Panc1 (cell line): ENCODE results near the gene PLPP1. TPM values are rescaled to one million over a fixed set of nuclear protein-coding genes. Genes with fewer than 3 reads are reported as not detected.

ENCODE experiments used
- ATAC-seq: fragments of 200-7000 bp; cut with Tn5 transposase; 2 replicates; pipeline ENCODE4 v1.9.1; 2020; ENCODE audit warnings: mild to moderate bottlenecking, moderate library complexity
- BruUV-seq: library from RNA; stranded (reverse); fragments of 400-500 nt; replicated peaks from 2 replicates; lab custom pipeline; 2021; lab: Mats Ljungman, UMichigan
- CTCF ChIA-PET: fragments of 300-600 bp; sonication (Branson Sonifier 250); formaldehyde crosslinking; loops from one replicate; lab custom pipeline; 2022; ENCODE audit warnings: antibody characterized with exemption; lab: Charles Lee
- POLR2A ChIA-PET: fragments of 300-600 bp; sonication (Branson Sonifier 250); formaldehyde crosslinking; loops from one replicate; lab custom pipeline; 2022; ENCODE audit warnings: antibody characterized with exemption; lab: Charles Lee
- DNase-seq: peaks from one replicate; pipeline ENCODE4 v3.0.0-alpha.2; 2010; ENCODE audit warnings: low read depth, low spot score
- H3K27ac ChIP-seq: 2 replicates; pipeline ENCODE4 v1.5.1; 2011; ENCODE audit warnings: mild to moderate bottlenecking, low read length, inconsistent platforms
- H3K27me3 ChIP-seq: fragments of 200-500 bp; sonication (Bioruptor generic); 2 replicates; pipeline ENCODE4 v1.6.0; 2014; ENCODE audit warnings: low read length, inconsistent platforms; ENCODE audit not compliant: control insufficient read depth, insufficient read depth
- H3K36me3 ChIP-seq: fragments of 200-500 bp; sonication (Bioruptor generic); 2 replicates; pipeline ENCODE4 v1.5.1; 2014; ENCODE audit warnings: inconsistent platforms, mild to moderate bottlenecking, low read length, moderate library complexity; ENCODE audit not compliant: control insufficient read depth, insufficient read depth
- H3K4me1 ChIP-seq: 2 replicates; pipeline ENCODE4 v1.5.1; 2011; ENCODE audit warnings: inconsistent platforms, mild to moderate bottlenecking, low read length, moderate library complexity; ENCODE audit not compliant: control insufficient read depth, insufficient read depth
- H3K4me3 ChIP-seq, 2 experiments: 2 replicates each; pipeline ENCODE4 v1.5.1; 2011 to 2012; ENCODE audit warnings: low read depth in 2 of 2, low read length in 2 of 2, mild to moderate bottlenecking in 2 of 2, inconsistent platforms in 1 of 2, moderate library complexity in 1 of 2
- H3K9me3 ChIP-seq: fragments of 200-500 bp; sonication (Bioruptor generic); 2 replicates; pipeline ENCODE4 v1.5.1; 2014; ENCODE audit warnings: low read depth, mild to moderate bottlenecking, inconsistent platforms, low read length, moderate library complexity; ENCODE audit not compliant: control insufficient read depth, insufficient read depth
- POLR2AphosphoS5 ChIP-seq: IDR thresholded peaks from 2 replicates; pipeline ENCODE4 v1.6.1; 2012; ENCODE audit warnings: mild to moderate bottlenecking, low read depth, low read length, moderate library complexity
- SIN3A ChIP-seq: IDR thresholded peaks from 2 replicates; pipeline ENCODE4 v1.6.1; 2012; ENCODE audit warnings: low read depth, mild to moderate bottlenecking, low read length, moderate library complexity, borderline replicate concordance; ENCODE audit not compliant: insufficient read depth
- TCF7L2 ChIP-seq: IDR thresholded peaks from 2 replicates; pipeline ENCODE4 v1.6.1; 2011; ENCODE audit warnings: mild to moderate bottlenecking, low read depth, low read length, inconsistent platforms
- in situ Hi-C: cut with HindIII; loops from 2 replicates; pipeline ENCODE4 v1.10.0; 2016; ENCODE audit warnings: low sequenced_read_pairs, low pct_unique_long_range_greater_than_20kb
- intact Hi-C: fragments of 100-400 bp; cut with micrococcal nuclease; formaldehyde crosslinking; loops from one replicate; pipeline ENCODE4 v1.10.0; 2022; ENCODE audit not compliant: unreplicated experiment
- total RNA-seq: library from RNA; stranded (reverse); gene quantifications from one replicate; pipeline ENCODE4 v1.2.1, GENCODE V29; 2021; ENCODE audit not compliant: unreplicated experiment
- TF ChIP-seq, protein P1 (sequence below): fragments of 450-650 bp; IDR thresholded peaks from 2 replicates; pipeline ENCODE4 v1.5.1; 2017; ENCODE audit warnings: mild to moderate bottlenecking
- TF ChIP-seq, protein P2 (sequence below), 2 experiments: IDR thresholded peaks; 2 replicates each; pipeline ENCODE4 v1.6.1; 2011 to 2012; ENCODE audit warnings: low read depth in 2 of 2, control low read depth in 1 of 2, low read length in 1 of 2, mild to moderate bottlenecking in 1 of 2, moderate library complexity in 1 of 2; ENCODE audit not compliant: insufficient read depth in 1 of 2

PLPP1 gene
- total RNA-seq, 1 experiment from 2014 or later = 35.7 TPM

DNA sequence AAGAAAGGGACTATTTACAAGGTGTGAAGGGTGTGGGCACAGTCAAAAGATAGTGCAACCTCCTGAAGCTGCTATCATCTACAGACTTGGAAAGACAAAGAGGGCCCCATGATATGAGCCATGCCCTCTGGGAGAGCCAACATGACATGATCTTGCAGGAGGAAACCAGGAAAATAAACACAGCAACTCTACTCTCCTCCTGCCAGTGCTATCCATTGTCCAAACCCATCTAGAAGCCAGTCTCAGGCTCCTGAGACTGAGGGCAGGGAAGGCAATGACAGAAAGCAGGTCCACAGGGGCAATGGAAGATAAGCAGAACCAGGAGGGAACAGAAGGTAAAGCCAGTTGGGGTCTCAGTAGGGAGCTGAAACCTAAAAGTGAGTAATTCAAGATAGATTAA is 37.1 kb downstream of the PLPP1 start:
- Histone ChIP-seq H3K36me3 (no peaks in the 10 kb centered on the region), H3K4me1 (peaks cover 7% of the 10 kb centered on the region; the same call in 1 of the 2 replicates), H3K4me3 (no peak overlapping the region), H3K27me3 (no peaks in the 10 kb centered on the region), H3K9me3 (no peaks in the 10 kb centered on the region), H3K27ac (no peak overlapping the region)
- POLR2A ChIA-PET = no interaction called here
- TF ChIP-seq, protein P1, sequence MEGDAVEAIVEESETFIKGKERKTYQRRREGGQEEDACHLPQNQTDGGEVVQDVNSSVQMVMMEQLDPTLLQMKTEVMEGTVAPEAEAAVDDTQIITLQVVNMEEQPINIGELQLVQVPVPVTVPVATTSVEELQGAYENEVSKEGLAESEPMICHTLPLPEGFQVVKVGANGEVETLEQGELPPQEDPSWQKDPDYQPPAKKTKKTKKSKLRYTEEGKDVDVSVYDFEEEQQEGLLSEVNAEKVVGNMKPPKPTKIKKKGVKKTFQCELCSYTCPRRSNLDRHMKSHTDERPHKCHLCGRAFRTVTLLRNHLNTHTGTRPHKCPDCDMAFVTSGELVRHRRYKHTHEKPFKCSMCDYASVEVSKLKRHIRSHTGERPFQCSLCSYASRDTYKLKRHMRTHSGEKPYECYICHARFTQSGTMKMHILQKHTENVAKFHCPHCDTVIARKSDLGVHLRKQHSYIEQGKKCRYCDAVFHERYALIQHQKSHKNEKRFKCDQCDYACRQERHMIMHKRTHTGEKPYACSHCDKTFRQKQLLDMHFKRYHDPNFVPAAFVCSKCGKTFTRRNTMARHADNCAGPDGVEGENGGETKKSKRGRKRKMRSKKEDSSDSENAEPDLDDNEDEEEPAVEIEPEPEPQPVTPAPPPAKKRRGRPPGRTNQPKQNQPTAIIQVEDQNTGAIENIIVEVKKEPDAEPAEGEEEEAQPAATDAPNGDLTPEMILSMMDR = no peak
- TF ChIP-seq POLR2AphosphoS5 (no peak), SIN3A (no peak), TCF7L2 (no peak)
- TF ChIP-seq, protein P2, sequence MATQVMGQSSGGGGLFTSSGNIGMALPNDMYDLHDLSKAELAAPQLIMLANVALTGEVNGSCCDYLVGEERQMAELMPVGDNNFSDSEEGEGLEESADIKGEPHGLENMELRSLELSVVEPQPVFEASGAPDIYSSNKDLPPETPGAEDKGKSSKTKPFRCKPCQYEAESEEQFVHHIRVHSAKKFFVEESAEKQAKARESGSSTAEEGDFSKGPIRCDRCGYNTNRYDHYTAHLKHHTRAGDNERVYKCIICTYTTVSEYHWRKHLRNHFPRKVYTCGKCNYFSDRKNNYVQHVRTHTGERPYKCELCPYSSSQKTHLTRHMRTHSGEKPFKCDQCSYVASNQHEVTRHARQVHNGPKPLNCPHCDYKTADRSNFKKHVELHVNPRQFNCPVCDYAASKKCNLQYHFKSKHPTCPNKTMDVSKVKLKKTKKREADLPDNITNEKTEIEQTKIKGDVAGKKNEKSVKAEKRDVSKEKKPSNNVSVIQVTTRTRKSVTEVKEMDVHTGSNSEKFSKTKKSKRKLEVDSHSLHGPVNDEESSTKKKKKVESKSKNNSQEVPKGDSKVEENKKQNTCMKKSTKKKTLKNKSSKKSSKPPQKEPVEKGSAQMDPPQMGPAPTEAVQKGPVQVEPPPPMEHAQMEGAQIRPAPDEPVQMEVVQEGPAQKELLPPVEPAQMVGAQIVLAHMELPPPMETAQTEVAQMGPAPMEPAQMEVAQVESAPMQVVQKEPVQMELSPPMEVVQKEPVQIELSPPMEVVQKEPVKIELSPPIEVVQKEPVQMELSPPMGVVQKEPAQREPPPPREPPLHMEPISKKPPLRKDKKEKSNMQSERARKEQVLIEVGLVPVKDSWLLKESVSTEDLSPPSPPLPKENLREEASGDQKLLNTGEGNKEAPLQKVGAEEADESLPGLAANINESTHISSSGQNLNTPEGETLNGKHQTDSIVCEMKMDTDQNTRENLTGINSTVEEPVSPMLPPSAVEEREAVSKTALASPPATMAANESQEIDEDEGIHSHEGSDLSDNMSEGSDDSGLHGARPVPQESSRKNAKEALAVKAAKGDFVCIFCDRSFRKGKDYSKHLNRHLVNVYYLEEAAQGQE (IDR thresholded peaks at IDR 0.05; ENCODE audit: insufficient read depth in 1 of 2, low read depth in 2 of 2, low read length in 1 of 2) = no peak
- intact Hi-C loops = no loop called here
- CTCF ChIA-PET = no interaction called here
- in situ Hi-C loops = no loop called here
- ATAC-seq (no peak), DNase-seq (no peak)
- BruUV-seq = TSS peak; percentile 25

GRCh38 chr5:55495216-55495615 is 39.5 kb downstream of the PLPP1 start:
- no peak overlapping the region for H3K27ac ChIP-seq
- ATAC-seq (no peak), DNase-seq (no peak)
- H3K9me3 ChIP-seq = no peaks in the 10 kb centered on the region
- BruUV-seq = no TSS peak
- CTCF ChIA-PET = no interaction called here
- no peak overlapping the region for H3K4me3 ChIP-seq
- POLR2A ChIA-PET = interaction anchor here (0.6 kb wide), 1 partner anchor 9 kb away, joined by 6 read pairs; no protein-coding TSS in a partner anchor
- intact Hi-C loops = no loop called here
- peaks cover 7% of the 10 kb centered on the region; the same call in 1 of the 2 replicates for H3K4me1 ChIP-seq
- in situ Hi-C loops = no loop called here
- no peaks in the 10 kb centered on the region for H3K27me3 ChIP-seq
- H3K36me3 ChIP-seq = no peaks in the 10 kb centered on the region
- TF ChIP-seq, protein P1 = no peak
- TF ChIP-seq TCF7L2 (no peak), SIN3A (no peak), POLR2AphosphoS5 (no peak)
- TF ChIP-seq, protein P2 (IDR thresholded peaks at IDR 0.05; ENCODE audit: insufficient read depth in 1 of 2, low read depth in 2 of 2, low read length in 1 of 2) = no peak
